Fibroblast of skin of left quadriceps (primary cell): ENCODE results near the gene UNK.

Experiments
- DNase-seq, 2 experiments: peaks; one replicate each; pipeline ENCODE4 v3.0.0-alpha.2; 2013; ENCODE audit warnings: low read depth in 2 of 2

The UNK gene

DNA sequence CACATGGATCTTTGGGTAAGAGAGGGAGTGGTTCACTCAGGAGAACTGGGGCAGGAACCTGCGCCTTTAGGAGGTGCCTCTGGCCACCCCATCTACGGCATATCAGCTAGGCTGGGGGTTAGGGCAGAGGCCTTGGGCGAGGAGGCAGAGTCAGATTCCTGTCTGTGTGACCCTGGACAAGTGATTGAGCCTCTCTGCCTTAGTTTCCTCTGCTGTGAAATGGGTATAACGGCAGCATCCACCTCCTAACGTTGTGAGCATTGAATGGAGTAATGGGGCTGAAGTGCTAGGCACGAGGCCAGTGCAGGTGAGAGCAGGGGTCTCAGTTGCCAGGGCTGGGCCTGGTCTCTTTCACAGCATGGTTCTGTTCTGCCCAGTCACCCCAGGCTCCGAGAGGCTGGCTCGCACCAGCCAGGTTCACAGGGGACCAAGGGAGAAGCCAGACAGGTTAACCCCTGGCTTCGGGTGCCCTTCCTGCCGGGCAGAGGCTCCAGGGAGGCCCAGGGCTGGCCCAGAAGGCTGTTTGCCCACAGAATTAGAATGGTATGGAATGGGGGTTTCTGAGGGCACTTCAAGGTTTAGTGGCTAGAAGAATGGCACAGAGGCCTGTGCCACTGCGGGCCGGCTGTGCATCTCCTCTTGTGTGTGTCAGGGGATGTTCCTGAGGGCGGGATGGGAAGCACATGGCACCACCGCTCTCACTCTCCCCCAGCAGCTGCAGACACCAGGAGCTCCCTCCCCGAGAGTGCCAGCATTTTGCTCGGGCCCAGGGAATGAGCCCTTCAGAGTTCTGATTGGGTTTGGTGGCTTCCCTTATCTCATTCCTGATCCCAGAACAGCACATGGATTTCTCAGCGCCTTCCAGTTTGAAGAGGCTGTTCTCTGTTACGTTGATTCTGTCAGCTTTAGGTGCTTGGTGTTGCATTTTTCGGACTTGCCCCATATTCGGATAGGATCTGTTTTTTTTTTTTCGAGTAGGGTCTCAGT lies 35.8 kb downstream of the UNK start:
- DNase-seq = no peak

DNA sequence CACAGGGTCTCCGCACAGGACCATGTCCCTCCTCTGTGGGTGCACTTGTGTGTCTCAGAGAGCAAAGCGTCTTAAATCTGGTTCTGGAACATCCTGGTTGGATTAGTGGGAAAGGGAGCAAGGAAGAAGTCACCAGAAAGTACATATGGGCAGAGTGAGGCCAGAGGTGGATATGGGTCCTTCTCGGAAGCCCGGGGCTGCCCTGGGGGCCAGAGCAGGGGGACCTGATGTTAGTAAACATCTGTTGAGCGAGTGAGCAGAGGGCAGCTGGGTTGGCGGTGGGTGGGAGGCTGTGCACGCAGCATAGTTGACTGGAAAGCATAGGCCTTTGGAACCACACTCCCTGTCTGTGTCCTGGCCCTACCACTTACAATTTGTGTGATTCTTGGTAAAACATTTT lies 36.9 kb downstream of the UNK start:
- no peak for DNase-seq

DNA sequence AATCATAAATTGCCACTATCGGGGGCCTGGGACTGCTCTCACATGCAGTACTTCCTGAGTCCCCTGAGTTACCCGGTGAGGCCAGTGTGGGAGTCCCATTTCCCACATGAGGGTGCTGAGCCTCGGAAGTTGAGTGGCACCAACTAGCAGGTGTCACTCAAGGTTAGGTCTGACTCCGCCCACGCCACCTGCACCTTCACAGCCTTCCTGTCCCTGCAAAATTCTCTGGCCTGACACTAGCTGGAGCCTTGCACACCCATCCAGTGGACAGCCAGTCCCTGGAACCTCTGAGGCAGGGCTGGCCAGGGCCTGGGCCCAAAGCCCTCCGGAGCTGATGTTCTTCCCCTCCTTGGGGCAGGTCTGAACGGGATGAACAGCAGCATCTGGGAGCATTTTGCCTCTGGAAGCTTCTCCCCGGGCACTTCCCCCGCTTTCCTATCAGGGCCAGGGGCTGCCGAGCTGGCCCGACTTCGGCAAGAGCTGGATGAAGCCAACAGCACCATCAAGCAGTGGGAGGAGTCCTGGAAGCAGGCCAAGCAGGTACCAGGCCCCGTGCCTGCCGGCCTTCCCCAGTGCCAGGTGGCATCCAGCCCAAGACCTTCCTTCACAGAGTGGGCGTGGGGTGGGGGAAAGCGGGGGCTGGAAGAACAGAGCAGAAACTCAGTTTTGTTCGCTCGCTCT lies 37.7 kb downstream of the UNK start:
- DNase-seq = no peak

DNA sequence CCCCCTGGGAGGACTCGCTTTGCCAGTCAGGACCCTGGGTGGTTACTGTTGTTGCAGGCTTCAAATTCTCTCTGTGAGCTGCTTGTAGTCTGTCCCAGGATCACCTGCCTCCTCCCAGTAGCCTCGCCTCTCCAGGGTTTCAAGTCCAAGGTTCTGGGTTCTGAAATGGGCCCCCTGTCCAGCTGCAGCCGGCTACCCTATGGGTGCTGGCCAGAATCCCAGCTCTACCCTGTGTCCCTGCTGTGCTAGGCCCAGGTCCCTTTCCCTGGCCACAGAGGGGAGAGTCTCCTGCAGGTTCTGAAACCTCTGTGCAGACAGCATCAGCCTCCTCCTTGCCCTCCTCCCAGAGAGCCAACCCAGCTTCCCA lies 38.2 kb downstream of the UNK start:
- no peak for DNase-seq

DNA sequence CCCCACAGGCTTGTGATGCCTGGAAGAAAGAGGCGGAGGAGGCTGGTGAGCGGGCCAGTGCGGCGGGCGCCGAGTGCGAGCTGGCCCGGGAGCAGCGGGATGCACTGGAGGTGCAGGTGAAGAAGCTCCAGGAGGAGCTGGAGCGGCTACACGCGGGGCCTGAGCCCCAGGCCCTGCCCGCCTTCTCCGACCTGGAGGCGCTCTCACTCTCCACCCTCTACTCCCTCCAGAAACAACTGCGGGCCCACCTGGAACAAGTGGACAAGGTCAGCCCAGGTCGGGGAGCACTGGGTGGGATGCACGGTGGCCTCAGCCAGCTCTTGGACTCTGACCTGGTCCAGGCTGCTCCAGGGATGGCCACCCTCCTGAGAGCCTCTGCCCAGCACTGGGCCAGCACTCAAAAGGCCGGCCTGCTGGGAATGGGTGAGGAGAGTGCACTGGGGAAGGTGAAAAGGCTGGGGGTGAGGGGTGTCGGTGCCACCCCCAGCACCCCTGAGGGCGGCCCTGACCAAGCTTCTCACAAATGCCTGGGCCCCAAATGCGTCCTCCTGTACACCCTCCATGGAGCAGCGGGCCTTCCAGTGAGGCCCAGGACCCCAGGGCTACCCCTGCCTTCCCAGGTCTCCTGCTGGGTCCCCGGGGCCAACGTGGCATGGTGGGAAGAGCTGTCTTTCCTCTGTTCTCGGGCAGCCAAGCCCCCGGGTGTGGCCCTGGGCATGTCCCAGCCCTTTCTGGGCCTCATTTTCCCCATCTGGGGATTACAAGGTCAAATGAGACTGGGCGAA lies 38.8 kb downstream of the UNK start:
- DNase-seq = no peak

DNA sequence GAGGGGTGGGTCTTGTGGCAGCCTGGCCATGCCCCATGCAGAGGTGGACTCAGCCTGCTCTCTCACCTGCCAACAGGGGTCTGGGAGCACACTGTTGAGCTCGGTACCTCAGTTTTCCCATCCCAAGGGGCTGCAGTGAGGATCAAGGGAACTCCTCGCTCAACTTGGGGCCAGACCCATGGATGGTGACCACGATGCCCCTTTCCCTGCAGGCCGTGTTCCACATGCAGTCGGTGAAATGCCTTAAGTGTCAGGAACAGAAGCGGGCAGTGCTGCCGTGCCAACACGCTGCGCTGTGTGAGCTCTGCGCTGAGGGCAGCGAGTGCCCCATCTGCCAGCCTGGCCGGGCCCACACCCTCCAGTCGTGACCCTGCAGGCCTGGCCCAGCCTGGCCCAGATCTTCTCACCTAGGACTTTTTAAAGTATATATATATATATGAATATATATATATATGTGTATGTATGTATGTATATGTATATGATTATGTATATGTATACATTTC lies 39.5 kb downstream of the UNK start:
- DNase-seq = no peak

DNA sequence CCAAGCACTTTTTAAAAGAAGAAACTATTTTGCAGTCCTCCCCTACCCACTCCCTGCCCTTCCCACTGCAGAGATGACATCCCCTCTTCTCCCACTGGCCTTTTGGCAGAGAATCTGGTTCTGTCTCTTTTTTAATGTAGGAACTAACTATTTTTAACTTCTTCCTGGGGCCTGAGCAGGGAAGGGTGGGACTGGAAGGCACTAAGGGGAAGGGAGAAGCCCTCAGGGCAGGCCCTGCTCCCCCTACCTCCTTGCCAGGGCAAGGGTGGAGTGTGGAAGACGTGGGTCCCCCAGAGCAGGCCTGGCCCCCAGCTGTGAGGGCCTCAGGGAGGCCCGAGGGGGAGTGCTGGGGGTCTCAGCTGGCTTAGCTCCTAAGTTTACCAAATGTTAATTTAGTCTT lies 40.1 kb downstream of the UNK start:
- no peak for DNase-seq

DNA sequence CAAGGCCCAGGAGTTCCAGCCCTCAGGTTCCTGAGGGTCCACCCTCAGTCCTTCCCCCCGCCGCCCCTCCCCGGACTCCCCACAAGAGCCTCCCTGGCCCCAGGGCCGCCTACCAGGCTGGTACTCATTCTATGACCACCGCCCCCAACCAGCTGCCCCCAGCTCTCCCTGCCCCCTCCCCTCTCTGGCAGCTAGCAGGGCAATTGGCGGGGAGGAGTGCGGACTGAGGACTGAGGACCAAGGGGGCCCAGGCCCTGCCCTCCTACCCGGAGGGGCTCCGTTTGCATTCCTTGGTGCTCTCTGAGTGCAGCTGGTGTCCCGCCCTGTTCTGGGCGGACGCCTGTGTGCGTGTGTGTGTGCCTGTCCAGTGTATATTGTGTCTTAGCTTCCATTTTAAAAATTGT lies 40.5 kb downstream of the UNK start:
- DNase-seq = no peak

DNA sequence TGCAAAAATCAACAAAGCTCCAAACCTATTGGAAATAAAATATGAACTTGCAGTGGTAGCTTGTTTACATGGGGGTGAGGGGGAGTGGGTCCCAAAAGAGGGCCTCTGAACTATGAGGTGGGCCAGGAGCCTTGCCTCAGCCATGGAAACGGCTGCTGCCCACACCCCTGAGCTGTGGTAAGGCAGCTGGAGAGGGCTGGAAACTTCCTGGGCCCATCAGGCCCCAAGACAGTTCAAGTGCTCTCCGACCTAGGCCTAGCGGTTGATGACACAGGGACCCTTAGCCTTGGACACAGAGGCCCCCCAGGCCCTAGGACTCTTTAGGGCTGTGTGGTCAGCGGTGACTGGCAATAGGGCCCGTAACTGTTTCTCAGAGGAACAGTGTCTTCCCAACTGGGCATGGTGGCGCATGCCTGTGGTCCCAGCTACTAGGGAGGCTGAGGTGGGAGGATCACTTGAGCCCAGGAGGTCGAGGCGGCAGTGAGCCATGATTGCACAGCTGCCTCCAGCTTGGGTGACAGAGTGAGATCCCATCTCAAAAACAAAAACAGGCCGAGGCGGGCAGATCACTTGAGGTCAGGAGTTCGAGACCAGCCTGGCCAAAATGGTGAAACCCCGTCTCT lies 41.3 kb downstream of the UNK start:
- no peak for DNase-seq

DNA sequence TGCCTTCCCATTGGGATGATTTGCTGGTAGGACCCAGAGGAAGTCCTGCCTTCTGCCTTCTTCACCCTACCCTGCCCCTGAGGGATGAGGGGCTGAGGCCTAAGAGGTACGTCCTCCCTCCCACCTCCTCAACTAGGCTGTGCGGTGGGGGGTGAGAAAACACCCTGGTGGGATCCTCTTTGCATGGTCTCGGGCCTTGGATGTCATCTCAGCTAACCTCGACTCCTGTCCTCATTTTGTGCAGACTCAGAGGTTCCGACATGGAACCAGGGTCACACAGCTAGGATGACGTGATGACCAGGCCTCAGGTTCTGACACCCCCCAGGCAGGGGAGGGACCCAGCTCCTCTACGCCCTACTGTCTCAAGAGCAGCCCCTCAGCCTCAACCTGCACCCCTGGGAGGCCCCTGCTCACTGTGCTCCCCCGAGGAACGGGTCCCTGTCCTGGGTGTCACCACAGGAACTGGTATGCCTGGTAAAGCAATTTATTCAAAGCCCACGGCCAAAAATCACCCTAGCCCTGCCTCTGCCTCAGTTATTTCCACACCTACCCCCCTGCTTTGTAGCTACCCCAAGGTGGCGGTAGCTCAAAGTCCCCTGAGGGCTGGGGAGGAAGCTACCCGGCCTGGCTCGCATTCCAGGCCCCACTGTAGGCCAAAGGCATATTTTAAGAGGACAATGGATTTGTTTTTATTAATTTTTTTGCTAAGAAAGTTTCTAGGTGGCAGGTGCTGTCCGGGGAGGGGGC lies 42.1 kb downstream of the UNK start:
- DNase-seq = no peak

DNA sequence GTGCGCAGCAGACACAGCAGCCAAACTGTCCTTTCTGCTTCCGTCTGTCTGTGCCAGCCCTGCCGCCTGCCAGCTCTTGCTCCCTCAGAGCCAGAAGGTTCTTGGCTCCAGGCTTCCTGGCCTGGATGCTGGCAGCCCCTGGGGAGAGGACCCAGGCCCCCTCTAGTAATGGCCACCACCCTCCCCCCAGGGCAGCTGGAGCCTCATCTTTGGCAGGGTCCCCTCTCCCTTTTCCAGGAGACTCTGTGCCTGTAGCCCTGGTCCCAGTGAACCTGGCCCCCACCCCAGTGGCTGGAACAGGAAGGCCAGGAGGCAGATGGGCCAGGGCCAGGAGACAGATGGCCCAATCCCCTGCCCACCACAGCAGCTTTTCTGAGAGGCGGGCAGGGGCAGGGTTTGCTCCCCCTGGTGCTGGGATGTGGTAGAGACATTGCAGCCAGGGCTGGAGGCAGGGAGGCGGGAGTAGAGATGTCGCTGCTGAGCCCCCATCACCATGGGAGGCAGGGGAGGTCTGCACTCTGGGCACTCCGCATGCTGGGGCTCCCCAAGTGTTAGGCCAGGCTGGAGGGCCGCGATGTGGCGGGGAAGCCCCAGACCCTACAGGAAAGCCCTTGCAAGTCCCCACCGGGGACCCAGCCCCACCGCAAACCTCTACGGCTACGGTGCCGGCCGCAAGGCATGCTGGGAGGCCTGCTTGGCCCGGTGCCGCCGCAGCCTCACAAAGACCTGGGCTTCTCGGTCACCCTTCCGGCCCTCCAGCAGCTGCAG lies 42.9 kb downstream of the UNK start:
- DNase-seq = peak in 1 of 2 experiments; percentile 32

DNA sequence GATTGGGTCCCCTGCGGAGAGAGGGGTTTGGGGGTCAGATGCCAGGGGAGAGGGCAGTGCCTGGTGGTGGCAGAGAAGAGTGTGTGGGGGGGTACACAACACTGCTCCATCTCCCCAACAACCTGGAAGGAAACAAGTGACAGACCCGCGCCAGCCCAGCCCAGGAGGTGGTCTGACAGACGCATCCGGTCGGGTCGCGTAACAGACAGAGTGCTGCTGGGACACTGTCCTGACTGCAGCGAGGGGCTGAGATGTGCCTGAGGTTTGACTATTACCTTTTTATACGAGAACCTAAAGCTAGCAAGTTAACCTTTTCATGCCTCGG lies 43.4 kb downstream of the UNK start:
- no peak for DNase-seq

DNA sequence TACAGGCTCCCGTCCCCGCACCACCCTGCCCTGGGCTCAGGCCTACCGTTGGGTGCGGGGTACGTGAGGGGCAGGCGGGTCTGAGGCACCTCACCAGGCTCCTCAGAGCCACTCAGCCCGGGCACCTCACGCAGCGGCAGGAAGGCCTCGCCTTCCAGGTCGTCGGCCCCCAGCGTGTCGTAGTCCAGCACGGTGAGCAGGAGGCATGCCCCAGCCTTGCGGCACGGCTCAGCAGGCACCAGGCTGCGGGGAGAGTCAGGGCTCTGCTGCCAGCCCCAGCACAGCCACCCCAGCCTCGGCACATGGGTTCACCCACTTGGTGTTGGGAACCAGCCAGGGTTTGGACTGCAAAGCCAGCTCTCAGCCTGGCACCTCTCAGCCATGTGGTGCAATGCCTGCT lies 44.1 kb downstream of the UNK start:
- DNase-seq = no peak

DNA sequence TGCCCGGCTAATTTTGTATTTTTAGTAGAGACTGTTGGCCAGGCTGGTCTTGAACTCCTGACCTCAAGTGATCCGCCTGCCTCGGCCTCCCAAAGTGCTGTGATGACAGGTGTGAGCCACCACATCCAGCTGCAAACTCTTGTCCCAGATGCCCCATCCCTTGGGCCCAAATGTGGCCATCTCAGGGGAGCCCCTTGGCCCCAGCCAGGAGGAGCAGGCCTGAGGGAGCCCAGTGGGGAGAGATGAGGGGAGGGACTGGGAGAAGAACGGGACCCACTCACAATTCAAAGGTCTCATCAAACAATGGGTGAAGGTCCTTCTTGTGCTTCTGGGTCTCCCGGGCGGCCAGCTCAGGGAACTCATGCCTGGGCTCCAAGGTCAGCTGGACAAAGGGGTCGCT lies 45.1 kb downstream of the UNK start:
- DNase-seq = no peak

DNA sequence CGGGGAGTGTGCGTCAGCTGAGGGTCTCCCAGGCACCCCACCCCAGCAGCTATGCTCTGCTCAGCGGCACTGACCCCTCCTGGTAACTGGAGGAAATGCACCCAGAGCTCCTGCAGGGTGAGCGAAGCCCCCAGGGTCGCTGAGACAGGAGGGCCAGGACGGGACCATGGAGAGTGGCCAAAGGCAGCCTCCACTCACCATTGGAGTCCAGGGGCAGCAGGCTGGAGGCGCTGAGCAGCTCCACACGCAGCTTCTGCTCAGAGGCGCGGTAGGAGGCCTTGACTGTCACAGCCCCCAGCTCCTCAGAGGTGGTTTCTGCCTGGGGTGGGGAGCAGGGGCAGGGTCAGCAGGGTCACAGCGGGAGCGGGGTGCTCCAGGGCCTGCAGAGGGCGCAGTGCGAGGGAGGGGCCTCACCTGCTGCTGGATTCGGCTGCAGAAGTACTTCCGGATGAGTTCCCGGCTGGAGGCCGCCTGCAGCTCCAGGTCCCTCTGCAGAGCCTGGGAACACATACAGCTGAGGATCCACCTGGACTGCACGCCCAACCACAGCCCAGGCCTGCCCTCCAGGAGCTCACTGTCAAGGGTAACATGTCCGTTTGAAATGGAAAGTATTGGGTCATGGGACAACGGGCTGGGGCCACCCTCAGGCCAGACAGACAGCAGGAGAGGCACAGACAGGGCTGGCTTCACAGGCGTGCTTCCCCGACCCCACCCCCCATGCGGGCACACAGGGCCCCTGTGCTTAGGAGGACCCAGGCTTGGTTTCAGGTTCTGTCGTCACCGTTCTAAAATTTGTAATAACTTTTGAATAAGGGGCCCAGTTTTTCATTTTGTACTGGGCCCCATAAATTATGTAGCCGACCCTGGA lies 45.8 kb downstream of the UNK start:
- no peak for DNase-seq

DNA sequence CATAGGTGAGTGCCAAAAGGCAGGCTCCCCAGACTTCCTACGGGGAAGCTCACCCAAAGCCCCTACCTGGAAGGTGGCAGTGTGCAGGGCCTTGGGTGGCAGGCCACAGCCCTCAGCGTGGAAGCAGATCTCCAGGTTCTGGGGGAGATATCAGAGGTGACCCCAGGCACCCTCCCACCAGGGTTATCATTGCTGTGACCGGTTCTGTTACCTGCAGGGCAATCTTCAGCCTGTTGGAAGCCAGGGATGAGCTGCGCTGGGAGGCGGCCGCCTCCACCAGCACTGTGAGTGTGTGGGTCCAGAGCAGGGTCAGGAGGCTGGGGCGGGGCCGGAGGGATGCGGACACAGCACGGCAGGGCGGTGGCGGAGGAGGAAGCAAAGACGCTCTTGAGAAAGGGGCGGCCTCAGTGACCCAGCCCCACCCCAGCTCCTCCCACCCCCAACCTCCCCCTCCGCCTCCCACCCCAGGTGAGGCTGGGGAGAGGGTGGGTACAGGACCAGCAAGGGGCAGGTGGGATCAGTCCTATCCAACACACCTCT lies 46.5 kb downstream of the UNK start:
- DNase-seq = no peak

DNA sequence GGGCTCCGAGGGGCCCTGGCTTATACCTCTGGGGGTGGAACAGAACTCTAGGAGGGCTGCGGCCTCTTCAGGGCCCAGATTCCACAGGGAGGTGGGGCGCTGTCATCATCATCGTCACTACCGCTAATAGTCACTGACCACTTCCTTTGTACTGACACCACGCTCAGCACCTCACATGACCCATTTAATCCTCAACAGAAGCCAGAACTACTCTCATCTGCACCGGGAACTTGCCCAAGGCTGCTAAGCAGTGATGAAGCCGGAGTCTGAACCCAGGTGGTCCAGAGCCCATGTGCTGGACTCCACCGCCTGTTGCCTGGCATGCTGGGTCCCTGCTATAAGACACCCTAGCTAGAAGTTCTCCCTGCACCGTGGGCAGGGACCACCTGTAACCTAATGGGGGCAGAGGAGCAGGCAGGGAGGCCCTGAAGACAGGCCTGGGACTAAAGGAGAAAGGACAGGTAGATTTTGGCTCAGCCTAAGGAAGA lies 47.6 kb downstream of the UNK start:
- DNase-seq = no peak

DNA sequence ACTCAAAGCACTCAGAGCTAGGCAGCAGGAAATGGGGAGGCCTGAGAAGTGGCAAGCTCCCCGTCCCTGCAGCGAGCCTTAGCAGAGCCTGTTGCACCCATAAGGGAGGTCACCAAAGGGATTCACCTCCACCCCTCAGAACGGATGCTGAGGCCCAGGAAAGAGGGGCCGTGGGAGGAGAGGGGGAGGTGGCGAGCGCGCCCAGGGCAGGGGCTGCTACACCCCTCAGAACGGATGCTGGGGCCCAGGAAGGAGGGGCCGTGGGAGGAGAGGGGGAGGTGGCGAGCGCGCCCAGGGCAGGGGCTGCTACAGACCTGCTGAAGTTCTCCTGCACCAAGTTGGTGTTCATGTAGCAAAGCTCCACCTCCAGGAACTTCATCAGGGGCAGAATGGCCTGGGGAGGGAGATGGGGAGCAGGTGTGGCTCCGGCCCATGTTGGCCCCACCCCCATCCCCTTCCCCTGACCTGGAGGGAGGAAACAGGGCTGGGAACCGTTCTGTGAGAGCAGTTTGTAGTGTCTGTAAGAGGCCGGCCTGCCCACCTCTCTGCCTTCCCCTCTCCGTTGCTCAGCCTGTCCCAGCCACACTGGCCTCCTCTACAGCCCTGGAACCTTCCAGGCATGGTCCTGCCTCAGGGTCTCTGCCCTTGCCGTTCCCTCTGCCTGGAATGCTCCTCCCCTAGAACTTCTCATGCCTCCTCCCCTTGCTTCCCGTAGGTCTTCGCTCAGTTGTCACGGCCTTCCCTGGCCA lies 48.2 kb downstream of the UNK start:
- no peak for DNase-seq
